ENCODE measurements around the gene GSTA4.

DNA sequence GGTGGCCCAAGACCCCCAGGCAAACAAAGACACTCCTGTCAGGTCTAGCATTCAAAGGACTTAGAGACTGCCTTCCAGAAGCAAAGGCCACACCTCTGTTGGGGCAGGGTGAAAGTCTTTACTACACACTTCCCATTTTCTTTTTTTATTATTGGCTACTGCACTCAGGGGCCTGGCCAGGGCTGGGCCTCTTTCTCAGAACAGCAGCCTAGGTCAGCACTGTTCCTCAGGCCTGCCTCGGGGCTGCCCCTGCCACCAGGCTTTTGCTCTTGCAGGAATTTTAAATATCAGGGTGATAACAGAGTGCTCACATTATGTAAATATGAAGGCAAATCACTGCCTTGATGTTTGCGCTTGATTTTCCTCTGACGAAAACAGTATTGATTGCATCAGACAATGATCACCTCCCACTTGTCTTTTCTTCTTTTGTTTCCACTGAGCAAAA is 18.5 kb downstream of the GSTA4 start:
- TF ChIP-seq POLR2A (IDR thresholded peaks at IDR 0.05; ENCODE audit: low read depth, low read length) (no peak), JUN (IDR thresholded peaks at IDR 0.05; ENCODE audit: borderline replicate concordance, insufficient read depth, insufficient read length, low read depth) (no peak), POLR2AphosphoS5 (IDR thresholded peaks at IDR 0.05; ENCODE audit: insufficient read depth, low read depth, low read length) (no peak), EZH2 (IDR thresholded peaks at IDR 0.05; ENCODE audit: borderline replicate concordance, low read depth, low read length, severe bottlenecking) (no peak)
- TF ChIP-seq, protein P1, sequence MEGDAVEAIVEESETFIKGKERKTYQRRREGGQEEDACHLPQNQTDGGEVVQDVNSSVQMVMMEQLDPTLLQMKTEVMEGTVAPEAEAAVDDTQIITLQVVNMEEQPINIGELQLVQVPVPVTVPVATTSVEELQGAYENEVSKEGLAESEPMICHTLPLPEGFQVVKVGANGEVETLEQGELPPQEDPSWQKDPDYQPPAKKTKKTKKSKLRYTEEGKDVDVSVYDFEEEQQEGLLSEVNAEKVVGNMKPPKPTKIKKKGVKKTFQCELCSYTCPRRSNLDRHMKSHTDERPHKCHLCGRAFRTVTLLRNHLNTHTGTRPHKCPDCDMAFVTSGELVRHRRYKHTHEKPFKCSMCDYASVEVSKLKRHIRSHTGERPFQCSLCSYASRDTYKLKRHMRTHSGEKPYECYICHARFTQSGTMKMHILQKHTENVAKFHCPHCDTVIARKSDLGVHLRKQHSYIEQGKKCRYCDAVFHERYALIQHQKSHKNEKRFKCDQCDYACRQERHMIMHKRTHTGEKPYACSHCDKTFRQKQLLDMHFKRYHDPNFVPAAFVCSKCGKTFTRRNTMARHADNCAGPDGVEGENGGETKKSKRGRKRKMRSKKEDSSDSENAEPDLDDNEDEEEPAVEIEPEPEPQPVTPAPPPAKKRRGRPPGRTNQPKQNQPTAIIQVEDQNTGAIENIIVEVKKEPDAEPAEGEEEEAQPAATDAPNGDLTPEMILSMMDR (IDR thresholded peaks at IDR 0.05; ENCODE audit: extremely low read depth in 1 of 2, insufficient read depth in 1 of 2, low read depth in 1 of 2, low read length in 2 of 2), result no peak
- TF ChIP-seq, protein P2, sequence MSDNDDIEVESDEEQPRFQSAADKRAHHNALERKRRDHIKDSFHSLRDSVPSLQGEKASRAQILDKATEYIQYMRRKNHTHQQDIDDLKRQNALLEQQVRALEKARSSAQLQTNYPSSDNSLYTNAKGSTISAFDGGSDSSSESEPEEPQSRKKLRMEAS (IDR thresholded peaks at IDR 0.05; ENCODE audit: insufficient read depth, insufficient read length), result no peak

Measured in endothelial cell of umbilical vein (primary cell).